Uterus (tissue), 4 donors: Measurements from ENCODE around the gene CYP2U1. TPM values are rescaled to one million over a fixed set of nuclear protein-coding genes. Genes with fewer than 3 reads are reported as not detected.

ENCODE experiments used
- DNase-seq, 2 donors: peaks; one replicate each; pipeline ENCODE4 v3.0.0-alpha.2; 2019 to 2020
- H3K27ac ChIP-seq, 2 donors: fragments of 200-600 bp; sonication (generic); 1 replicate in 1 of 2; 2 replicates in 1 of 2; pipeline ENCODE4 v1.5.1; 2016 to 2018
- H3K27me3 ChIP-seq, 2 donors: fragments of 200-600 bp; sonication (generic); one replicate each; pipeline ENCODE4 v1.5.1; 2018 to 2019; ENCODE audit warnings: control low read depth in 1 of 2
- H3K36me3 ChIP-seq, 2 donors: fragments of 200-600 bp; sonication (generic); one replicate each; pipeline ENCODE4 v1.5.1; 2019; ENCODE audit warnings: control low read depth in 1 of 2
- H3K4me1 ChIP-seq, 2 donors: fragments of 200-600 bp; sonication (generic); one replicate each; pipeline ENCODE4 v1.5.1; 2018 to 2019; ENCODE audit warnings: control low read depth in 1 of 2
- H3K4me3 ChIP-seq, 2 donors: fragments of 200-600 bp; sonication (generic); 1 replicate in 1 of 2; 2 replicates in 1 of 2; pipeline ENCODE4 v1.5.1; 2018 to 2019; ENCODE audit warnings: mild to moderate bottlenecking in 1 of 2
- H3K9me3 ChIP-seq, 2 donors: fragments of 200-600 bp; sonication (generic); one replicate each; pipeline ENCODE4 v1.5.1; 2019; ENCODE audit warnings: control low read depth in 1 of 2
- CTCF ChIP-seq, 4 experiments: fragments of 200-600 bp in 2 of 4; fragments of 450-650 bp in 2 of 4; sonication (generic) in 2 of 4; IDR thresholded peaks; one replicate each; pipeline ENCODE4 v1.5.1; 2016 to 2019; ENCODE audit warnings: antibody characterized with exemption in 4 of 4, mild to moderate bottlenecking in 2 of 4, moderate library complexity in 1 of 4
- POLR2A ChIP-seq, 2 donors: fragments of 450-650 bp; IDR thresholded peaks; one replicate each; pipeline ENCODE4 v1.6.1; 2016; ENCODE audit warnings: antibody characterized with exemption in 2 of 2, mild to moderate bottlenecking in 1 of 2, moderate library complexity in 1 of 2
- intact Hi-C: fragments of 100-400 bp; cut with DNase I; formaldehyde crosslinking; loops from one replicate; pipeline ENCODE4 v1.15.1; 2023; ENCODE audit warnings: low total_unique reads
- total RNA-seq, 4 donors: library from RNA; depleted of rRNA in 3 of 4; stranded (reverse); fragments of >200 nt in 3 of 4; gene quantifications; one replicate each; pipeline versions ENCODE4 v1.1.0 to v1.2.4, GENCODE V29; 2014 to 2023
- donor health status: DM: yes; HTN: yes; CAD: no.

The CYP2U1 gene
- total RNA-seq, 4 donors from 2014 or later = 14.7 to 32.0 (median 20.5) TPM

DNA sequence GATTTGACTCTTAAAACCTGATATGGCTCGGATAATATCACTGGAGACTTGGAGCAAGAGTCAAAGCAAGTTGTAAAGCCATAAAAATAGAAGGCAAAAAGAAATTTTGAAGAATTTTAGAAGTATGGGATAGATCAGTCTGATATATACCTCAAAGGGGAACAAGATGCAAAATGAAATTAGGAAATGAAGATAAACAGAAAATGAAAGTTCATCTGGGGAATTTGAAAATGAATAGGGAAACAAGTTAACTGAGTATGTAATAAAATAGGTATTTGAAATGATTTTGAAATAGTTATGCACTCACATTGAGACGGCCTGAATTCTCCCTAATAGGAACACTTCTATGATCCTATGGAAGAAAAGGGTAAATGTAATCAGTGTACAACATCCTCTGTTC lies 5.7 kb downstream of the CYP2U1 start:
- H3K27ac ChIP-seq = no peak overlapping the region
- TF ChIP-seq CTCF (IDR thresholded peaks at IDR 0.05) (no peak), POLR2A (IDR thresholded peaks at IDR 0.05) (no peak)
- H3K4me1 ChIP-seq = peaks cover 0 to 10% of the 10 kb centered on the region in 2 donors
- no peaks in the 10 kb centered on the region for H3K9me3 ChIP-seq
- DNase-seq = no peak
- H3K4me3 ChIP-seq = no peak overlapping the region
- no peaks in the 10 kb centered on the region for H3K27me3 ChIP-seq
- no peaks in the 10 kb centered on the region for H3K36me3 ChIP-seq
- intact Hi-C loops = loop anchor here (10.0 kb wide), 1 partner anchor 48 kb away; the partner anchor contains the start of gene HADH

DNA sequence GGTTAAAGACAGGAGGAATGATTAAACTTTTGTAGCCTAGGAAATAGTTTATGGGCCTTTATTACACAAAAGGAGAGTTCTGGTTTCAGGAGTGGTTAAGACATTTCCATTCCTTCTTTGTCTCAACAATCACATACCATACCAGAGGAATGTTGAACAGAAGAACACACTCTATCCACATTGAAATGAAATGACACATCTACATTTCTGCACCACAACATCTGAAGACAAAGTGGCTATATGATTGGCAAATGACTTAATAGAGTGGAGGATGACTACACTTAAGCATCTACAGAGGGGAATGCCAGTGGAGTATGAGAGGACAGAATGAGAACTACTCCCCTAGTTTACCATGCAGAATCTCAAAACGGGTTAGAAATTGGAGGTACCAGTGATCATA lies 8.0 kb downstream of the CYP2U1 start:
- intact Hi-C loops = loop anchor here (10.0 kb wide), 1 partner anchor 45 kb away; the partner anchor contains the start of gene HADH
- no peak overlapping the region for H3K27ac ChIP-seq
- no peak overlapping the region for H3K4me3 ChIP-seq
- H3K9me3 ChIP-seq = no peaks in the 10 kb centered on the region
- H3K27me3 ChIP-seq = no peaks in the 10 kb centered on the region
- no peak for DNase-seq
- no peaks in the 10 kb centered on the region for H3K36me3 ChIP-seq
- TF ChIP-seq POLR2A (IDR thresholded peaks at IDR 0.05) (no peak), CTCF (IDR thresholded peaks at IDR 0.05) (no peak)
- H3K4me1 ChIP-seq = no peaks in the 10 kb centered on the region

GRCh38 chr4:107945809-107946208 lies 14.5 kb downstream of the CYP2U1 start:
- Histone ChIP-seq H3K4me3 (no peak overlapping the region), H3K4me1 (no peaks in the 10 kb centered on the region), H3K27ac (no peak overlapping the region), H3K27me3 (no peaks in the 10 kb centered on the region), H3K36me3 (no peaks in the 10 kb centered on the region), H3K9me3 (no peaks in the 10 kb centered on the region)
- TF ChIP-seq CTCF (IDR thresholded peaks at IDR 0.05) (no peak), POLR2A (IDR thresholded peaks at IDR 0.05) (no peak)
- no peak for DNase-seq
- intact Hi-C loops = no loop called here

- H3K36me3 ChIP-seq = no peaks in the 10 kb centered on the region
- H3K9me3 ChIP-seq = no peaks in the 10 kb centered on the region
- no peaks in the 10 kb centered on the region for H3K4me1 ChIP-seq
- H3K4me3 ChIP-seq = no peak overlapping the region
- no peaks in the 10 kb centered on the region for H3K27me3 ChIP-seq
- H3K27ac ChIP-seq = no peak overlapping the region
- TF ChIP-seq POLR2A (IDR thresholded peaks at IDR 0.05) = no peak
- no peak for TF ChIP-seq CTCF (IDR thresholded peaks at IDR 0.05)
- DNase-seq = no peak
- intact Hi-C loops = no loop called here
These were observed 19.6 kb downstream of the CYP2U1 start for GRCh38 chr4:107950746-107951540.

- H3K4me3 ChIP-seq = no peak overlapping the region
- H3K9me3 ChIP-seq = peaks cover 0 to 1% of the 10 kb centered on the region in 2 donors
- no peak for DNase-seq
- no peak overlapping the region for H3K27ac ChIP-seq
- TF ChIP-seq CTCF (IDR thresholded peaks at IDR 0.05) = no peak
- no peak for TF ChIP-seq POLR2A (IDR thresholded peaks at IDR 0.05)
- H3K27me3 ChIP-seq = no peaks in the 10 kb centered on the region
- no peaks in the 10 kb centered on the region for H3K4me1 ChIP-seq
- intact Hi-C loops = no loop called here
- H3K36me3 ChIP-seq = no peaks in the 10 kb centered on the region
These were observed 20.2 kb downstream of the CYP2U1 start for GRCh38 chr4:107951551-107951950.
